Measurements from ENCODE around the gene ADAM10.

DNA sequence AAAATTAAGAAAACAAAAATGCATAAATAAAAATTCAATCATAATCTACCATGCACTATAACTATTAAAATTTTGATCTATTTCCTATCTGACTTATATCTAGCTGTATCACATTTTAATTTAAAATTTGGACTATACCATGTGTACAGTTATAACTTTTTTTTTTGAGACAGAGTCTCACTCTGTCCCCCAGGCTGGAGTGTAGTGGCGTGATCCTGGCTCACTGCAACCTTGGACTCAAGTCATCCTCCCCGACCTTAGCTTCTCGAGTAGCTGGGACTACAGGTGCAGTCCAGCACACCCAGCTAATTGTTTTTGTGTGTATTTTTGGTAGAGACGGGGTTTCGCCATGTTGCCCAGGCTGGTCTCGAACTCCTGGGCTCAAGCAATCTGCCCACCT, 119.9 kb downstream of the ADAM10 start:
- TF ChIP-seq, protein P1, sequence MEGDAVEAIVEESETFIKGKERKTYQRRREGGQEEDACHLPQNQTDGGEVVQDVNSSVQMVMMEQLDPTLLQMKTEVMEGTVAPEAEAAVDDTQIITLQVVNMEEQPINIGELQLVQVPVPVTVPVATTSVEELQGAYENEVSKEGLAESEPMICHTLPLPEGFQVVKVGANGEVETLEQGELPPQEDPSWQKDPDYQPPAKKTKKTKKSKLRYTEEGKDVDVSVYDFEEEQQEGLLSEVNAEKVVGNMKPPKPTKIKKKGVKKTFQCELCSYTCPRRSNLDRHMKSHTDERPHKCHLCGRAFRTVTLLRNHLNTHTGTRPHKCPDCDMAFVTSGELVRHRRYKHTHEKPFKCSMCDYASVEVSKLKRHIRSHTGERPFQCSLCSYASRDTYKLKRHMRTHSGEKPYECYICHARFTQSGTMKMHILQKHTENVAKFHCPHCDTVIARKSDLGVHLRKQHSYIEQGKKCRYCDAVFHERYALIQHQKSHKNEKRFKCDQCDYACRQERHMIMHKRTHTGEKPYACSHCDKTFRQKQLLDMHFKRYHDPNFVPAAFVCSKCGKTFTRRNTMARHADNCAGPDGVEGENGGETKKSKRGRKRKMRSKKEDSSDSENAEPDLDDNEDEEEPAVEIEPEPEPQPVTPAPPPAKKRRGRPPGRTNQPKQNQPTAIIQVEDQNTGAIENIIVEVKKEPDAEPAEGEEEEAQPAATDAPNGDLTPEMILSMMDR (IDR thresholded peaks at IDR 0.05) = no peak
- TF ChIP-seq EZH2 (IDR thresholded peaks at IDR 0.05; ENCODE audit: borderline replicate concordance, insufficient read depth, low read depth, low read length, poor library complexity, severe bottlenecking) = no peak
